Measurements from ENCODE around the gene LSM11.

The LSM11 gene

GRCh38 chr5:157778121-157778805, 34.8 kb downstream of the LSM11 start:
- DNase-seq = peak; percentile 5

GRCh38 chr5:157779221-157779620, 35.7 kb downstream of the LSM11 start:
- no peak for DNase-seq

DNA sequence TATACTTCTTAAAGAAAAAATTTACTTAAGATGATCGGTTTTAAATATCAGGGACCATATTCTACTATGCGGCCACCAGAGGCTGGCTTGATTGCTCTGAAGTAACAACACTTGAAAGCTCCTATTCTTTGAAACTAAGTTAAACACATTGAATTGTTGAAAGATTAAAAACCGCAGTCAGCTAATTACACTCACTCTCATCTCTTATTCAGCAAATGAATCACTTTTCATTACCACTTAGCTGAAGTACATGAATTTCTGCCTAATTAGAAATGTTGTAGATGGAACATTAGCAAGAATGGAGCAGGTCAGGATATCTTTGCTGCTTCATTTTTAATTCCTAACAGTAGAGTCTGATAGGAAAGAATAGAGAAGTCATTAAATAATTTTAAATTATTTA, 42.3 kb downstream of the LSM11 start:
- DNase-seq = no peak

DNA sequence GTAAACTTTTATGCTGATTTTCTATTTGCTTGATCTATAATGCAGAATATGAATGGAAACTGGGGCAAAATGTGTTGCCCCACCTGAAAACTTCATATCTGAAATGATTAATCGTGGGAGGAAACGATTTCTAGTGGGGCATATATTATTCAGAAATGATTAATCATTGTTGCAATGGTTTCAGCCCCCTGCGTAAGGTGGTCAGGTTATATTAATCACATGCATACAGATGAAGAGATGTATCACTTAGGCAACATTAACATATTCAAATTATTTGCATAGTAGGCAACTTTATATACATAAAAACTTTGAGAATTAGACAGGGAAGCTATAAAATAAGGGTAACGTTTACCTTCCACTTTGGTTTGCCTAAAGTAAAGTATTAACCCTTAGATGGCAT, 49.8 kb downstream of the LSM11 start:
- DNase-seq = no peak

- DNase-seq = no peak
Measured at GRCh38 chr5:157799578-157799977, 56.1 kb downstream of the LSM11 start.

DNA sequence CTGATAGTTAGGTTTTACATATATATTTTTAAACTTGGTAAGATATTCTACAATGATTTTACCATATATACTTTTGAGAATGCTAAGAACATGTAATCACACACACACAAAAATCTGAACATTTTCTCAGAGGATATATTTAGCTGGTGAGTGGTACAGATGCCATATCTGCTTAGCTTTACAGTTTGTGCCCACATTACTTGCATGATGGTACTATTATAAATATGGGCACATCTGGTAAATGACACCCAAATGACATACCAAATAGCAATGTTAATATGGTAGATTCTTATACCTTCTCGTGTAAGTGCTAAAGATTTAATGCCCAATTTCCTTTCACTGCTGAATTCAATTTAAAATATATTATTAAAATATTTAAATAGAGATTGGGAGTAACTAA, 56.6 kb downstream of the LSM11 start:
- no peak for DNase-seq

DNA sequence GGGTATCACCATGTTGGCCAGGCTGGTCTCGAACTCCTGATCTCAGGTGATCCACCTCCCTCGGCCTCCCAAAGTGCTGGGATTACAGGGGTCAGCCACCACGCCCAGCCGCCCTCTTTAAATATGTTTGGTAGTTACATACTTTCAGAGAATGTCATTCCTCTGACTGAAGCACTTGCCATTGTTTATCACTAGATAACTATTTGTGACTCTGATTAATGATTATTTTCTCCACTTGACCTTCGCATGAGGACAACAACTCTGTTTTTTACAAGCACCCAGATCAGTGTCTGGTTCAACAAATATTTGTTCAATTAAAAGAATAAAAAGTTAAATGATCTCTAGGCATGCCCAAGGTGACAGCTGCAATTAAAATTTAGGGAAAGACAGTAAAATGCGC, 59.2 kb downstream of the LSM11 start:
- no peak for DNase-seq

DNA sequence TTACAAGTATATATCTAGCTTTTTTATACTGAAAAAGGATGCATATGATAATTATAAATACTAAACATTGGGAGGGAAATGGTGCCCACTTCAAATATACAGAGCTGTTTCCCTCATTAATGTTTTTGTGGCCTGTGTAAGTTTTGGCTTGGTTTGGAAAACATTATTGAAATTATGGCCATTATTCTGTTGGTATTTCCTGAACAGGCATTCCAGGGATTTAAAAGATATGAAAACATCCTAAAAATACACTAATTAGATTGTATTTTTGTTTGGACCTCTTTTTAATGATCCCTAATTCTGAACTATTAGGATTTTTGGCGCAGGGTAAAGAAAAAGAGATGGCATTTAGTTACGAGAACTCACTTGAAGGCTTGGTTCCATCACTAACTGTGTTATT, 64.5 kb downstream of the LSM11 start:
- DNase-seq = no peak

Measured in NCI-H146 (cell line).